ENCODE measurements around the gene ZMAT2.
A peak's percentile ranks its signal among the peaks of the same experiment; 100 is the strongest.
"Not testable (repeated sequence)": the region's sequence is repeated elsewhere in the genome, so short reads cannot be mapped to it uniquely, and the experiment has no call there.

The ZMAT2 gene

DNA sequence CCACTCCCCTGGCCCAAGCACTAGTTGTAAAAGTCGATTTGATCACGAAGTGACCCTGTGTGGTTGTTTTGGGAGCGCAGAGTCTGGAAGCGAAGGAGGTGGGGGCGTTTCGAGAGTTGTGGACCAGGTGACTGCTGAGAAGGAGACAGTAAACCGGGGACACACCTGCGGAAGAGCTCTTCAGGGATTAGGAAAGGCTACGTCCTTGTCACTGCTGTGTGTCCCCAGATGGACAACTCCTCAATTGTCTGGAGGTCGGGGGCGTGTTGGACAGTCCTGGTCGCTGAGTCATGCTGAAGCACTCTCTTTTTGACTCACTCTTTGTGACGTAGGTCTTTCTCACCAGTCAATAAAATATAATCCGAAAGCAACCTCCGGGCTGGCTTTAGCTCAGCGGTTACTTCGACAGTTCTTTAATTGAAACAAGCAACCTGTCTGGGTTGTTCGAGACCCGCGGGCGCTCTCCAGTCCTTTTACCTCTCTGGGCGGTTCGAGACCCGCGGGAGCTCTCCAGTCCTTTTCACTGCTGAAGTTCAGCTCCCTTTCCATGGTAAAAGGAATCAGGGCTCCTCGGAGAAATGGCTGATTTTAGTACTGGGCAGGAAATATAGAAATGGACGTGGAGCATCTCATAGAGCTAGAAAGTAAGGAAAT, 10.8 kb downstream of the ZMAT2 start:
- peak; percentile 92 for DNase-seq

DNA sequence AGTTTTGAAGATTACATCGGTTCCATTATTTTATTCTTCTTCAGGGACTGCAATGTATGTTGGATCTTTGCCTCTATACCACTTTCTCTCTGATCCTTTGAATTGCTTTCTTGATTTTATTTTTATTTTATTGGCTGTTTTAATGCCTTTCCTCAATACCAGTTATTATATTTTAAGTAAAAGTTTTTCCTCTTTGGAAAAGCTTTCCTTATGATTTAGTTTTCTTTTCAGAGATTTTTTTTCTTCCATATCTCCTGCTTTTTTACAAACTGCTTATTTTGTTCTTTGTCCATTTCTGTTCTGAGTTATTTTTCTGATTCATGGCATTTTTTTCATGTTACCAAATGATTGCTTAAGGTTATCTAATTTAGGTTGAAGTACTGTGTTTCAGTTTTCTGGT, 11.5 kb downstream of the ZMAT2 start:
- no peak for DNase-seq

DNA sequence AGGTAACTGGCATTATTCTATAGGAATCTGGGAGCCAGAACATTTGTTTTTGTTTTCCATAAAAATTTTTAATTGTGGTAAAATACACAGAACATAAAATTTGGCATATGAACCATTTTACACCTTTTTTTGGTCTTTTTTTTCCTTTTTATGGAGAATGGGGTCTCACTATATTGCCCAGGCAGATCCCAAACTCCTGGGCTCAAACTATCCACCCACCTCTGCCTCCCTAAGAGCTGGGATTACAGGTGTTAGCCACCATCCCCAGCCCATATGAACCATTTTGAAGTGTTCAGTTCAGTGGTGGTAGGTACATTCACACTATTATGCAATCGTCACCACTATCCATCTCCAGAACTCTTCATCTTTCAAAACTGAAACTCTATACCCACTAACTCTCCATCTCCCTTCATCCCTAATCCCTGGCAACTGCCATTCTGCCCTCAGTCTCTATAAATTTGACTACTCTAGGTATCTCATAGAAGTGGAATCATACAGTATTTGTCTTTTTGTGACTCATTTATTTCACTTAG, 13.4 kb downstream of the ZMAT2 start:
- no peak for DNase-seq

DNA sequence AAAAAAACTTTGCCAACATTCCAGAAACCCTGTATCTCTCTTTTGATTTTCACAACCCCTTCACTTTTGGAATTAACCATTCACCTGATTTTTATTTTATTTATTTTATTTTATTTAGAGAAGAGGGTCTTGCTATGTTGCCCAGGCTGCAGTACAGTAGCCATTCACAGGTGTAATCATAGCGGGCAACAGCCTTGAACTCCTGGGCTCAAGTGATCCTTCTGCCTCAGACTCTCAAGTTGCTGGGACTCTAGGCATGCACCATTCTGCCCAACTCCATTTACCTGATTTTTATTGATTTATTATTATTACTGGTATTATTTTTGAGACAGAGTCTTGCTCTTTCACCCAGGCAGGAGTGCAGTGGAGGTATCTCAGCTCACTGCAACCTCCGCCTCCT, 16.0 kb downstream of the ZMAT2 start:
- DNase-seq = not testable (repeated sequence)

DNA sequence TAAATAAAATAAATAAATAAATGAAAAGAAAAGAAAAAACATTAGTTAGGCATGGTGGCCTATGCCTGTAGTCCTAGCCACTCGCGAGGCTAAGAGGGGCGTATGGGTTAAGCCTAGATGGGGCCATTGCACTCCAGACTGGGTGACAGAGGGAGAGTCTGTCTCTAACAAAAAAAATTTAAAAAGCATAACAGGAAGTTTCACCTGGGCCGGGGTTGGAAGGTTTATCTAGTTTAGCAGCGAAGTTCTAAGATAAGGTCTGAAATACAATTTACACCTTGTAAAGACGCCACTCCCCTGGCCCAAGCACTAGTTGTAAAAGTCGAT, 18.0 kb downstream of the ZMAT2 start:
- no peak for DNase-seq

DNA sequence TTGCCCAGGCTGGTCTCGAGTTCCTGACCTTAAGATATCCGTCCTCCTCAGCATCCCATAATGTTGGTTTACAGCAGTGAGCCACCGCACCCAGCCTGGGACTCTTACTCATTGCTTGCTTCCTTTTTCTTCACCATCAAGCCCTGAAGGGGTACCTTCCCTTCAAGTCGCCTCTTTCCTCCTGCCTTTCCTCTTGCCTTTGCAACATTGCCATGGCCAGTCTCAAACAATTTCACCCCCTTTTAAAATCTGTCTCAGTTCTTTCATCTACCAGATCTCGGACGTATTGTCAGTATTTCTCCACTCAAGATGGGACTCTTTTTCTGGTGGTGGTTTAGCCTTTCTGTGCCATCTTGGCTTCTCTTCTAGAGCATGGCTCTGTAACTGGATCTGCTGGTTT, 20.5 kb downstream of the ZMAT2 start:
- DNase-seq = not testable (repeated sequence)

DNA sequence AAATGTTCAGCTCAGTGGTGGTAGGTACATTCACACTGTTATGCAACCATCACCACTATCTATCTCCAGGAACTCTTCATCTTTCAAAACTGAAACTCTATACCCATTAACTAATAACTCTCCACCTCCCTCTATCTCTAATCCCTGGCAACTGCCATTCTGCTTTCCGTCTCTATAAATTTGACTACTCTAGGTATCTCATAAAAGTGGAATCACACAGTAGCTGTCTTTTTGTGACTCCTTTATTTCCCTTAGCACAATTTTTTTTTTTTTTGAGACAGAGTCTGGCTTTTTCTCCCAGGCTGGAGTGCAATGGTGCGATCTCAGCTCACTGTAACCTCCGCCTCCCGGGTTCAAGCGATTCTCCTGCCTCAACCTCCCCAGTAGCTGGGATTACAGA, 21.1 kb downstream of the ZMAT2 start:
- not testable (repeated sequence) for DNase-seq

DNA sequence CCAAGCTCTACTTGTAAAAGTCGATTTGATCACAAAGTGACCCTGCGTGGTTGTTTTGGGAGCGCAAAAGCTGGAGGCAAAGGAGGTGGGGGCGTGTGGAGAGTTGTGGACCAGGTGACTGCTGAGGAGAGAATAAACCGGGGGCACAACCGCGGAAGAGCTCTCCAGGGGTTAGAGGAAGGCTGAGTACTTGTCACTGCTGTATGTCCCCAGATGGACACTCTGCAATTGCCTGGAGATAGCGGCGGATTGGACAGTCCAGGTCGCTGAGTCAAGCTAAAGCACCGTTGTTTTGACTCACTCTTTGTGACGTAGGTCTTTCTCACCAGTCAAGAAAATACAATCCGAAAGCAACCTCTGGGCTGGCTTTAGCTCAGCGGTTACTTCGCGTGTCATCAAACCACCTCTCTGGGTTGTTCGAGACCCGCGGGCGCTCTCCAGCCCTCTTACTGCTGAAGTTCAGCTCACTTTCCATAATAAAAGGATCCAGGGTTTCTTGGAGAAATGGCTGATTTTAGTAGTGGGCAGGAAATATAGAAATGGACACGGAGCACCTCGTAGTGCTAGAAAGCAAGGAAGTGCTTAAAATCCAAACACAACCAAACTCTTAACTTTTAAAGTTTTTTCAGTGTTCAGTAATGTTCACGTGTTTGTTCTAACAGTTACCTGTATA, 25.7 kb downstream of the ZMAT2 start:
- DNase-seq = peak; percentile 89

DNA sequence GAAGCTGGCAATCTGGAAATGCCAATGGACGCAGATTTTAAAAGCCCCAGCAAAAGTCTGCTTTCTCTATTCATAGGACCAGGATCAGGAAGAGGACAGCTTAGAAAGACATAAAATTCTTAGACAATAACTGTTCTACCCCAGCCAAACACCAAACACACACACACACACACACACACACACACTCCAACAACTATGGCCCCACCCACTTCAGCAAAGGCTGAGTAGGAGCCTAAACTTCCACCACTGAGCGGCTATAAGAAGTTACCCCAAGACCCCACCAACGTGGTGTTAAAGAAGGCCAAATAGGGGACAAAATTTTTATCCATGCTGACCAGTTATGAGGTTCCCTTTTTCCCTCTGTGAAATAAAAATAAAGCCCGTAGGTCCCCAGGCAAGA, 32.9 kb downstream of the ZMAT2 start:
- DNase-seq = no peak

DNA sequence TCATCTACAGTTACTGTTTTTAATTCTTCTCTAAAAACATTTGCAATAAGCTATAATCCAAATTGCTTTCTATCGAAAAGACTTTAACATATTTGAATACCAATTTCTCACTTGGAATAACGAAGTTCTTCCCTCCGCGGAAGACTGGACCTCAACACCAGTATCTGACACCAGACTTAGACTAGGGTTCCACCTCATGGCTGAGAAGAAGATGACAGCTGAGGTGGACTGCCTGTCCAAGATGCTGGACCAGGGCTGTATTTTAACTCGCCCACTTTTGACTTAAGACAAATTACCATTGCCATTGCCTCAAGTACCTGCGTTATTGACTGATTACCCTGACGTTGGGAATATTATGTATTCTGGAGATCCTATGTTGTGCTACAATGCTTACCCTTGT, 34.1 kb downstream of the ZMAT2 start:
- DNase-seq = no peak

DNA sequence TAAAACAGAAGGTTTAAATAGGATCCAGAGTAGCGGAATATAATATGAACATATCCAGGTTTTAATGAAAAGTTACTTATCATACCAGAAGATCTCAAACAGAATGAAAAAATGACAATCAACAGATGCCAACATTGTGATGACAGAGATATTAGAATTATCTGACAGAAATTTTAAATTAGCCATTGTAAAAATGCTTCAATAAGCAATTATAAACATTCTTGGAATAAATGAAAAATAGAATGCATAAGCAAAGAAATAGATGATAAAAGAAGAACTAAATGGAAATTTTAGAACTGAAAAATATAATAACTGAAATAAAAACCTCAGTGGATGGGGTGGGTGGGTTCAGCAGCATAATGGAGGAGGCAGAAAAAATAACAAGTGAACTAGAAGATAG, 37.2 kb downstream of the ZMAT2 start:
- DNase-seq = no peak

DNA sequence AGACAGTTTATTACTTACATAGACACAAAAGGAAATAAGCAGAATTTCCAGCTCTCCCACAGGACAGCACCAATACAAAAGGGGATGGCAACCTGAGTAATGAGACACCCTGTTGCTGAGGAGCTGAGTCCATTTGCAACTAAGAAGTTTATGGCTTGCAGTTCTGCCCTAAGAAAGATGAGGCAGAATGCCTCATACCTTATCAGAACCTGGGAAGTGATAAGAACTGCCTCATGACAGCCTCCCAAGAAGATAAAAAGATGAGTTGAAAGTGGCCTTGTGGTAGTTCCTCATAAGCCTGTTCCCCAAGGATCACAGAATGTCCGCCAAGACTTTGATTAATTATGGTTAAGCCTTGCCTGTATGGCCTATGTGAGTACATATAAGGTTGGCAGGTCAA, 41.7 kb downstream of the ZMAT2 start:
- no peak for DNase-seq

DNA sequence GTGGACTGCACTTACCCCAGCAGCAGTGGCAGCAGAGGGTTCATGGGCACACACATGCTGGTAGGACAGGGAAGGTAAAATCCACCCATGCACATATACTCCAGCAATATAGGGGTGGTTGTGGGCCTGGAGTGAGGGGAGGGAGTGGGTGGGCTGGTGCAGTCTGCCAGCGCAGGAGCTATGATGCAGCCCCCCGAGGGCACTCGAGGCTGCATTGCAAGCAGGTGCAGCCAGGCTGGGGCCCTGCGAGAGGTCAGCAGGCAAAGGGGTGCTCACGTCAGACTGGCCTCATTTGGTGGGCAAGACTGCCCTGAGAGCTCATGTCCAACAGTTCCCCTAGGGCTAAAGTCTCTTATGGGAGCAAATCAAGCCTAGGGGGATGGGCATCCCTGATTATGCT, 53.3 kb downstream of the ZMAT2 start:
- no peak for DNase-seq

Data from HCEC 1CT (cell line).